HepG2 (cell line): ENCODE results near the gene GLRX5. TPM values are rescaled to one million over a fixed set of nuclear protein-coding genes. Genes with fewer than 3 reads are reported as not detected.

Experiments
- ARID4A ChIP-seq: sonication (generic); formaldehyde crosslinking; IDR thresholded peaks from 2 replicates; pipeline ENCODE4 v1.5.0; 2020; ENCODE audit warnings: mild to moderate bottlenecking, missing genetic modification reagents, borderline replicate concordance
- CTCF ChIP-seq: sonication (generic); formaldehyde crosslinking; IDR thresholded peaks from 2 replicates; pipeline ENCODE4 v1.5.0; 2020; ENCODE audit warnings: mild to moderate bottlenecking, missing genetic modification reagents, moderate library complexity
- DBP ChIP-seq: sonication (generic); formaldehyde crosslinking; IDR thresholded peaks from 2 replicates; pipeline ENCODE4 v1.4.0; 2020; ENCODE audit warnings: missing genetic modification reagents; ENCODE audit errors: not compliant biosample characterization
- ELF4 ChIP-seq: sonication (generic); formaldehyde crosslinking; IDR thresholded peaks from 2 replicates; pipeline ENCODE4 v1.5.0; 2020; ENCODE audit warnings: missing genetic modification reagents, mild to moderate bottlenecking, moderate library complexity, borderline replicate concordance
- HOXA5 ChIP-seq: sonication (generic); formaldehyde crosslinking; IDR thresholded peaks from 2 replicates; pipeline ENCODE4 v1.4.0; 2020; ENCODE audit warnings: missing genetic modification reagents
- MATR3 ChIP-seq: sonication (generic); formaldehyde crosslinking; IDR thresholded peaks from 2 replicates; pipeline ENCODE4 v1.4.0; 2020; ENCODE audit warnings: missing genetic modification reagents
- NKX3-1 ChIP-seq: sonication (generic); formaldehyde crosslinking; IDR thresholded peaks from 2 replicates; pipeline ENCODE4 v1.5.0; 2020; ENCODE audit warnings: missing genetic modification reagents
- ZNF512B ChIP-seq: sonication (generic); formaldehyde crosslinking; IDR thresholded peaks from 2 replicates; pipeline ENCODE4 v1.5.1; 2020; ENCODE audit warnings: missing genetic modification reagents, mild to moderate bottlenecking, borderline replicate concordance
- ZNF782 ChIP-seq: sonication (generic); formaldehyde crosslinking; IDR thresholded peaks from 2 replicates; pipeline ENCODE4 v1.4.0; 2020; ENCODE audit warnings: missing genetic modification reagents, mild to moderate bottlenecking, borderline replicate concordance
- ZNF878 ChIP-seq: sonication (generic); formaldehyde crosslinking; IDR thresholded peaks from 2 replicates; pipeline ENCODE4 v1.8.1; 2023; ENCODE audit warnings: mild to moderate bottlenecking, missing genetic modification reagents, moderate library complexity
- ZNF891 ChIP-seq: sonication (generic); formaldehyde crosslinking; IDR thresholded peaks from 2 replicates; pipeline ENCODE4 v1.5.0; 2020; ENCODE audit warnings: mild to moderate bottlenecking, missing genetic modification reagents
- polyA plus RNA-seq, 8 experiments: library from polyadenylated mRNA; depleted of rRNA in 3 of 8; stranded (reverse) in 7 of 8; unstranded in 1 of 8; fragments of >200 nt; fragmentation: Illumina TruSeq in 4 of 8; extraction: Trizol in 4 of 8; gene quantifications; 2 replicates each; pipeline versions ENCODE4 v1.2.1 to v1.2.3, GENCODE V29; 2011 to 2016; ENCODE audit warnings: low read depth in 4 of 8, missing spikeins in 1 of 8, mixed read lengths in 1 of 8; ENCODE audit not compliant: insufficient read depth in 1 of 8
- total RNA-seq, 5 experiments: library from RNA; depleted of rRNA; stranded (reverse); fragments of >200 nt; fragmentation: Illumina TruSeq; extraction: Trizol; gene quantifications; 2 replicates each; pipeline ENCODE4 v1.2.3, GENCODE V29; 2016; ENCODE audit warnings: low read depth in 1 of 5
- TF ChIP-seq, protein P1 (sequence below): sonication (generic); formaldehyde crosslinking; IDR thresholded peaks from 2 replicates; pipeline ENCODE4 v1.5.0; 2020; ENCODE audit warnings: missing genetic modification reagents
- TF ChIP-seq, protein P2 (sequence below): sonication (generic); formaldehyde crosslinking; IDR thresholded peaks from 2 replicates; pipeline ENCODE4 v1.5.0; 2020; ENCODE audit warnings: missing genetic modification reagents, mild to moderate bottlenecking, borderline replicate concordance

The GLRX5 gene
- total and polyA plus RNA-seq, 2 of the 13 experiments (the other 11 are each of a cell fraction or from before 2014, with no cell fraction given), result 122 to 146 TPM

DNA sequence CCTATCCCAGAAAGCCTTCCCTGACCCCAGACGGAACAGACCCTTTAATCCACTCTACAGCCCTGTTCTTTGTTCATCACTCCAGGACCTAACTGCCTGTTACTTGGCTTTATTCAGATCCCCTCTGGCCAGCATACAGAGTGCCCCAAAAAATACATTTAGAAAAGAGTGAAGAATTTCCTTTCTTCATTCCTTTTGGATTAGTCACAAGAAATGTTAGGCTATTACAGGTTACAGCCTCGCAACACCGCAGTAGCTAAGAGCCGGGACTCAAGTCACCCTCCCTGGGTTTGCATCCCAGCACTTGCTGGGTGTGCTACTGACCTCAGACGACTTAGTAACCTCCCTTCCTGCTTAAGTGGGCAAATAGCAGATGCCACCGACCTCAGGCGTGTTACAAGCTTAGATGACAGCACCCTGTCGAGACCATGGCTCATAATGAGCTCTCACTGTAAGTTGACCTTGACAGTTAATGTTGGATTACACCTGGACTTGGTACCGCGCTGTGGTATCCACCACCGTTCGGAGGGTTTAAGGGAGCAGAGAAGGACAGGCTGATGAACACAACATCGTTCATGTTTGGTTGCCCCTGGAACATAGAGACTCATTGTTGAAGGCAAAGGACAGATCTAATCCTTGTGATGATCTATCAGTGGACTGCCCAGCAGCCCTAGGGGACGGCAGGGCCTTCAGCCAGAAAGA, 12.9 kb downstream of the GLRX5 start (continued):
- TF ChIP-seq DBP (CRISPR knock-in tag) (no peak), CTCF (CRISPR knock-in tag) (no peak), NKX3-1 (CRISPR knock-in tag) (no peak), ZNF512B (CRISPR knock-in tag) (no peak), ELF4 (CRISPR knock-in tag) (no peak), ZNF891 (CRISPR knock-in tag) (no peak), ZNF878 (CRISPR knock-in tag) (no peak), HOXA5 (CRISPR knock-in tag) (no peak), ZNF782 (CRISPR knock-in tag) (no peak), ARID4A (peak; percentile 65; the same call in 1 of the 2 replicates), MATR3 (no peak)
- TF ChIP-seq, protein P1, sequence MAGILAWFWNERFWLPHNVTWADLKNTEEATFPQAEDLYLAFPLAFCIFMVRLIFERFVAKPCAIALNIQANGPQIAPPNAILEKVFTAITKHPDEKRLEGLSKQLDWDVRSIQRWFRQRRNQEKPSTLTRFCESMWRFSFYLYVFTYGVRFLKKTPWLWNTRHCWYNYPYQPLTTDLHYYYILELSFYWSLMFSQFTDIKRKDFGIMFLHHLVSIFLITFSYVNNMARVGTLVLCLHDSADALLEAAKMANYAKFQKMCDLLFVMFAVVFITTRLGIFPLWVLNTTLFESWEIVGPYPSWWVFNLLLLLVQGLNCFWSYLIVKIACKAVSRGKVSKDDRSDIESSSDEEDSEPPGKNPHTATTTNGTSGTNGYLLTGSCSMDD (CRISPR knock-in tag), result no peak
- TF ChIP-seq, protein P2, sequence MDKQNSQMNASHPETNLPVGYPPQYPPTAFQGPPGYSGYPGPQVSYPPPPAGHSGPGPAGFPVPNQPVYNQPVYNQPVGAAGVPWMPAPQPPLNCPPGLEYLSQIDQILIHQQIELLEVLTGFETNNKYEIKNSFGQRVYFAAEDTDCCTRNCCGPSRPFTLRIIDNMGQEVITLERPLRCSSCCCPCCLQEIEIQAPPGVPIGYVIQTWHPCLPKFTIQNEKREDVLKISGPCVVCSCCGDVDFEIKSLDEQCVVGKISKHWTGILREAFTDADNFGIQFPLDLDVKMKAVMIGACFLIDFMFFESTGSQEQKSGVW (CRISPR knock-in tag), result no peak
